Neural progenitor cell (in vitro differentiated cells): Measurements from ENCODE around the gene LCK. TPM values are rescaled to one million over a fixed set of nuclear protein-coding genes. Genes with fewer than 3 reads are reported as not detected.

Source experiments
- DNase-seq: peaks from one replicate; pipeline ENCODE4 v3.0.0-alpha.2; 2016; ENCODE audit warnings: low spot score
- H2AFZ ChIP-seq: fragments of 200-600 bp; sonication (generic); replicated peaks from 2 replicates; pipeline ENCODE4 v1.6.1; 2016; ENCODE audit warnings: antibody characterized with exemption
- H3F3A ChIP-seq: fragments of 200-600 bp; sonication (generic); 2 replicates; pipeline ENCODE4 v1.6.1; 2016; ENCODE audit warnings: antibody characterized with exemption, low read depth
- H3K27ac ChIP-seq: fragments of 200-600 bp; sonication (generic); 2 replicates; pipeline ENCODE4 v1.5.1; 2016; ENCODE audit warnings: mild to moderate bottlenecking
- H3K27me3 ChIP-seq: fragments of 200-600 bp; sonication (generic); 2 replicates; pipeline ENCODE4 v1.6.1; 2016; ENCODE audit warnings: mild to moderate bottlenecking, moderate library complexity
- H3K36me3 ChIP-seq: fragments of 200-600 bp; sonication (generic); 2 replicates; pipeline ENCODE4 v1.5.1; 2016
- H3K4me1 ChIP-seq: fragments of 200-600 bp; sonication (generic); 2 replicates; pipeline ENCODE4 v1.6.1; 2016; ENCODE audit warnings: mixed run types
- H3K4me2 ChIP-seq: fragments of 200-600 bp; sonication (generic); 2 replicates; pipeline ENCODE4 v1.6.1; 2016
- H3K4me3 ChIP-seq: fragments of 200-600 bp; sonication (generic); 2 replicates; pipeline ENCODE4 v1.5.1; 2016
- H3K79me2 ChIP-seq: fragments of 200-600 bp; sonication (generic); 2 replicates; pipeline ENCODE4 v1.6.1; 2016; ENCODE audit warnings: low read depth
- H3K9ac ChIP-seq: fragments of 200-600 bp; sonication (generic); 2 replicates; pipeline ENCODE4 v1.6.1; 2016
- H3K9me3 ChIP-seq: fragments of 200-600 bp; sonication (generic); 2 replicates; pipeline ENCODE4 v1.5.1; 2016; ENCODE audit warnings: low read depth
- H4K20me1 ChIP-seq: fragments of 200-600 bp; sonication (generic); 2 replicates; pipeline ENCODE4 v1.6.1; 2016; ENCODE audit warnings: low read depth
- H3K27ac Mint-ChIP-seq: 3 replicates; pipeline ENCODE4 v1.8.0; 2021; ENCODE audit warnings: mixed read lengths
- H3K27me3 Mint-ChIP-seq: 2 replicates; pipeline ENCODE4 v1.8.0; 2022; ENCODE audit warnings: low read depth, mild to moderate bottlenecking, inconsistent platforms, moderate library complexity, mixed read lengths; ENCODE audit not compliant: insufficient read depth
- H3K36me3 Mint-ChIP-seq: 3 replicates; pipeline ENCODE4 v1.8.0; 2021; ENCODE audit warnings: mixed read lengths
- H3K4me1 Mint-ChIP-seq: 3 replicates; pipeline ENCODE4 v1.8.0; 2021; ENCODE audit warnings: mixed read lengths
- H3K4me3 Mint-ChIP-seq: 3 replicates; pipeline ENCODE4 v1.8.0; 2021; ENCODE audit warnings: mild to moderate bottlenecking, moderate library complexity, mixed read lengths
- H3K9me3 Mint-ChIP-seq: 3 replicates; pipeline ENCODE4 v1.8.0; 2020; ENCODE audit warnings: mixed read lengths
- CTCF ChIP-seq: fragments of 200-600 bp; sonication (generic); IDR thresholded peaks from 2 replicates; pipeline ENCODE4 v1.5.1; 2017; ENCODE audit warnings: antibody characterized with exemption, mild to moderate bottlenecking
- EZH2 ChIP-seq: fragments of 200-600 bp; sonication (generic); IDR thresholded peaks from 2 replicates; pipeline ENCODE4 v1.6.1; 2017; ENCODE audit warnings: antibody characterized with exemption, mild to moderate bottlenecking, moderate library complexity
- EZH2phosphoT487 ChIP-seq: fragments of 200-600 bp; sonication (generic); IDR thresholded peaks from 2 replicates; pipeline ENCODE4 v1.6.1; 2017; ENCODE audit warnings: antibody characterized with exemption
- total RNA-seq: library from RNA; depleted of rRNA; stranded (reverse); fragments of >200 nt; gene quantifications from 2 replicates; pipeline ENCODE4 v1.2.3, GENCODE V29; 2015; ENCODE audit warnings: low replicate concordance

Gene LCK
- total RNA-seq, 1 donor from 2014 or later: 0.32 TPM

- peaks cover 6% of the 10 kb centered on the region for H3K27me3 Mint-ChIP-seq
- Histone ChIP-seq H3F3A (peaks cover 41% of the 10 kb centered on the region), H3K27ac (no peak overlapping the region), H3K4me2 (peak overlapping the region; percentile 97), H3K79me2 (peaks cover 36% of the 10 kb centered on the region), H3K4me1 (peaks cover 28% of the 10 kb centered on the region), H3K4me3 (peak overlapping the region; percentile 65), H3K27me3 (no peaks in the 10 kb centered on the region), H3K9me3 (no peaks in the 10 kb centered on the region), H2AFZ (peak overlapping the region; percentile 48), H3K9ac (no peak overlapping the region), H3K36me3 (no peaks in the 10 kb centered on the region), H4K20me1 (no peaks in the 10 kb centered on the region)
- peak; percentile 77 for DNase-seq
- no peak for TF ChIP-seq CTCF
- no peak for TF ChIP-seq EZH2phosphoT487
- no peak for TF ChIP-seq EZH2
- peaks cover 24% of the 10 kb centered on the region for H3K4me1 Mint-ChIP-seq
- no peaks in the 10 kb centered on the region for H3K9me3 Mint-ChIP-seq
- H3K36me3 Mint-ChIP-seq: peaks cover under 1% of the 10 kb centered on the region
- no peak overlapping the region for H3K27ac Mint-ChIP-seq
- peak overlapping the region; percentile 91 for H3K4me3 Mint-ChIP-seq
These were observed 9.9 kb upstream of the LCK start for GRCh38 chr1:32241001-32241763.

- H3K4me1 ChIP-seq: peaks cover 28% of the 10 kb centered on the region
- no peak overlapping the region for H2AFZ ChIP-seq
- H3K4me1 Mint-ChIP-seq: peaks cover 24% of the 10 kb centered on the region
- H3K27ac ChIP-seq: no peak overlapping the region
- H3K36me3 Mint-ChIP-seq: no peaks in the 10 kb centered on the region
- no peaks in the 10 kb centered on the region for H3K9me3 ChIP-seq
- no peaks in the 10 kb centered on the region for H3K9me3 Mint-ChIP-seq
- H3K9ac ChIP-seq: no peak overlapping the region
- H3K27me3 Mint-ChIP-seq: peaks cover 8% of the 10 kb centered on the region
- peak overlapping the region; percentile 91 for H3K4me3 Mint-ChIP-seq
- peak overlapping the region; percentile 73 for H3K4me2 ChIP-seq
- no peaks in the 10 kb centered on the region for H3K27me3 ChIP-seq
- DNase-seq: peak; percentile 54
- no peak for TF ChIP-seq CTCF
- no peak for TF ChIP-seq EZH2phosphoT487
- TF ChIP-seq EZH2: no peak
- H3K36me3 ChIP-seq: no peaks in the 10 kb centered on the region
- no peaks in the 10 kb centered on the region for H4K20me1 ChIP-seq
- H3K79me2 ChIP-seq: peaks cover 31% of the 10 kb centered on the region
- H3K4me3 ChIP-seq: peak overlapping the region; percentile 32
- no peak overlapping the region for H3K27ac Mint-ChIP-seq
- H3F3A ChIP-seq: peaks cover 45% of the 10 kb centered on the region
These were observed 8.7 kb upstream of the LCK start for GRCh38 chr1:32242341-32242851.

GRCh38 chr1:32246888-32247273 is 4.2 kb upstream of the LCK start, which contains the start of gene FAM167B:
TSS of gene FAM167B (plus strand) at chr1:32247222. CDS start at chr1:32247422, 200 bp downstream.
- no peak within 1 kb of the TSS for H2AFZ ChIP-seq
- DNase-seq: no peak
- H3K9ac ChIP-seq: no peak within 1 kb of the TSS

More at GRCh38 chr1:32246888-32247273, 4.2 kb upstream of the LCK start, which contains the start of gene FAM167B:
- Mint-ChIP-seq H3K4me3 (peak within 1 kb of the TSS; percentile 15), H3K27ac (no peak within 1 kb of the TSS), H3K27me3 (peaks cover 7% of the 10 kb centered on the region), H3K36me3 (no peaks in the 10 kb centered on the region), H3K4me1 (peaks cover 31% of the 10 kb centered on the region), H3K9me3 (no peaks in the 10 kb centered on the region)
- Histone ChIP-seq H3K27me3 (no peaks in the 10 kb centered on the region), H3K79me2 (peaks cover 7% of the 10 kb centered on the region), H4K20me1 (no peaks in the 10 kb centered on the region), H3F3A (peaks cover 35% of the 10 kb centered on the region), H3K27ac (no peak within 1 kb of the TSS), H3K4me1 (peaks cover 24% of the 10 kb centered on the region), H3K9me3 (no peaks in the 10 kb centered on the region), H3K36me3 (no peaks in the 10 kb centered on the region), H3K4me2 (no peak within 1 kb of the TSS), H3K4me3 (no peak within 1 kb of the TSS)
- no peak for TF ChIP-seq CTCF
